ENCODE results near the gene RSPH4A.

DNA sequence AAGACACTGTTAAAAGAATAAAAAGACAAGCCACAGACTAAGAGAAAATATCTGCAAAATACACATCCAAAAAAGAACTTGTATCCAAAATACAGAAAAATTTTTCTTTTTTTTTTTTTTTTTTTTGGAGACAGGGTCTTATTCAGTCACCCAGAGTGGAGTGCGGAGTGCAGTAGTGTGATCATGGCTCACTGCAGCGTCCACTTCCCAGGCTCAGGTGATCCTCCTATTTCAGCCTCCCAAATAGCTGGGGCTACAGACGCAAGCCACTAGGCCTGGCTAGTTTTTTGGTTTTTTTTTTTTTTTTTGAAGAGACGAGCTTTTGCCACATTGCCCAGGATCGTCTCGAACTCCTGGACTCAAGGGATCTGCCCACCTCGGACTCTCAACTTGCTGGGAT is 49.2 kb downstream of the RSPH4A start:
- no peak for TF ChIP-seq POLR2AphosphoS5 (IDR thresholded peaks at IDR 0.05; ENCODE audit: low read depth, low read length)
- TF ChIP-seq, protein P1, sequence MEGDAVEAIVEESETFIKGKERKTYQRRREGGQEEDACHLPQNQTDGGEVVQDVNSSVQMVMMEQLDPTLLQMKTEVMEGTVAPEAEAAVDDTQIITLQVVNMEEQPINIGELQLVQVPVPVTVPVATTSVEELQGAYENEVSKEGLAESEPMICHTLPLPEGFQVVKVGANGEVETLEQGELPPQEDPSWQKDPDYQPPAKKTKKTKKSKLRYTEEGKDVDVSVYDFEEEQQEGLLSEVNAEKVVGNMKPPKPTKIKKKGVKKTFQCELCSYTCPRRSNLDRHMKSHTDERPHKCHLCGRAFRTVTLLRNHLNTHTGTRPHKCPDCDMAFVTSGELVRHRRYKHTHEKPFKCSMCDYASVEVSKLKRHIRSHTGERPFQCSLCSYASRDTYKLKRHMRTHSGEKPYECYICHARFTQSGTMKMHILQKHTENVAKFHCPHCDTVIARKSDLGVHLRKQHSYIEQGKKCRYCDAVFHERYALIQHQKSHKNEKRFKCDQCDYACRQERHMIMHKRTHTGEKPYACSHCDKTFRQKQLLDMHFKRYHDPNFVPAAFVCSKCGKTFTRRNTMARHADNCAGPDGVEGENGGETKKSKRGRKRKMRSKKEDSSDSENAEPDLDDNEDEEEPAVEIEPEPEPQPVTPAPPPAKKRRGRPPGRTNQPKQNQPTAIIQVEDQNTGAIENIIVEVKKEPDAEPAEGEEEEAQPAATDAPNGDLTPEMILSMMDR (IDR thresholded peaks at IDR 0.05; ENCODE audit: control extremely low read depth in 1 of 3, insufficient read depth in 1 of 3, low read depth in 1 of 3, low read length in 3 of 3), result no peak
- TF ChIP-seq JUND (IDR thresholded peaks at IDR 0.05; ENCODE audit: low read length), result no peak
- TF ChIP-seq EGR1 (IDR thresholded peaks at IDR 0.05; ENCODE audit: borderline replicate concordance, low read depth, low read length), result no peak
- no peak for TF ChIP-seq CHD2 (IDR thresholded peaks at IDR 0.05; ENCODE audit: low read length)
- TF ChIP-seq, protein P2, sequence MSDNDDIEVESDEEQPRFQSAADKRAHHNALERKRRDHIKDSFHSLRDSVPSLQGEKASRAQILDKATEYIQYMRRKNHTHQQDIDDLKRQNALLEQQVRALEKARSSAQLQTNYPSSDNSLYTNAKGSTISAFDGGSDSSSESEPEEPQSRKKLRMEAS (IDR thresholded peaks at IDR 0.05), result no peak

All from H1 (cell line).